HS-27A (cell line): Measurements from ENCODE around the gene CAV2.

ENCODE experiments used
- DNase-seq: peaks from one replicate; pipeline ENCODE4 v3.0.0-alpha.2; 2012; ENCODE audit warnings: low read depth, missing footprints

Gene CAV2

DNA sequence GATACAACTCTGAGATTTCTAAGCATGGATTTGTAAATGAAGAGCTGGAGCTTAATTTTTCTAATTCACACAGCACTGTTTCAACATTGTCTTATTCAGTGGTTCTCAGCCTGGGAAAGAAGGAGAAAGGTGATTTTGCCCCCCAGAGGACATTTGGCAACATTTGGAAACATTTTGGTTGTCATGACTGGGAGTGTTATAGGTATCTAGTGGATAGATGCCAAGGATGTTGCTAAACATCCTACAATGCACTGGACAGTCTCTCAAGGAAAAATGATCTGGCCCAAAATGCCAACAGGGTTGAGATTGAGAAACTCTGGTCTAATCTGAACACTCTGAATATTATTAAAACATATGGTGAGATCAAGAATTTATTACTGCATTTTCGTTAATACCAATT is 3.8 kb upstream of the CAV2 start:
- DNase-seq: no peak

GRCh38 chr7:116496653-116497052 is 2.9 kb upstream of the CAV2 start:
- no peak for DNase-seq

DNA sequence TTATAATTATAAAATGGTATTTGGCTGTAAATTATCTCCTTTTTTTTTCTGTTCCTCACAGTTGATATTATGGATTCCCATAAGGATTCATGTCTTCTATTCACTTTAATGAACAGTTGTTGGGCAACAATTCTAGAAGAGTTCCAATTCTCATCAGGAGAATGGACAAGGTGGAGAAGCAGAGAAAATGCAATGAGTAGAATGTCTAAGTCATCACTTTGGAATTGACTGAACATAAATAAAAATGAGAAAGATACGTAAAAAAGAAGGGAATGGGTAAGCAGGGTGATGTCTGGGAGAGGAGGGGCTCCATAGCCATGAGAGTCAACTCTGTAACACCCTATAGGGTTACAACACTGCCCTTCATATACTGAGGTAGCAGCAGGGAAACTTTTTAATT is 1.8 kb upstream of the CAV2 start:
- DNase-seq: no peak

GRCh38 chr7:116500078-116500853 is 728 bp downstream of the CAV2 start:
- no peak for DNase-seq

DNA sequence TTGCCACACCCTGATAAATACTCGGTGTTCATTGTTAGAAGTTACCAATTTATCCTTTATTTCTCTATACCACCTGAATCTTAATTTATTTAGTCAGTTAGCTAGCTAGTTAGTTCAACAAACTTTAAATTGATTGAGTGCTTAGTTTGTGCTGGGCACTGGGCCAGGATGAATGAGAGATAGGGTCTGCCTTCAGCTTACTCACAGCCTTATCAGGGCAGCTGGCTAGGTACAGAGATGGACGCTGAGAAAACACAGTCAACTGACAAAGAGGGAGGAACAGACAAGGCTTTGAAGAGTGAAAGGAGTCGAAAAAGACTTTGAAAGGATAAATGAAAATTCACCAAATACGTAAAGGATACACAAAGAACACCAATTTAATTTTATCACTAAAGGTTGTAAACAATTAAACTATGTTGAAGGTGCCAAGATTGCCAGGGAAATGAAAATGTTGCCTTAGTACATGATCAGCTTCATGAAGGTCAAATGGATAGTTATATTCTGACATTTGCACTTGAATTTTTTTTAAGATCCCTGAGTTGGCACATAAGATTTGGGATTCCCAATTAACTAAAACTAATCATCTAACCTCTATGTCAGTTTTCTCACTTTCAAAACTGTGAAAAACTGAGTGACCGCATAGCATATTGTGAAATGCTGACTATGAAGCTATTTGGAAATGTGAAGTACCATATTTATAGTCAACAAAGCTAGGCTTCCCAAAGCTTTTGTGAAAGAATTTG is 2.1 kb downstream of the CAV2 start:
- DNase-seq: no peak

DNA sequence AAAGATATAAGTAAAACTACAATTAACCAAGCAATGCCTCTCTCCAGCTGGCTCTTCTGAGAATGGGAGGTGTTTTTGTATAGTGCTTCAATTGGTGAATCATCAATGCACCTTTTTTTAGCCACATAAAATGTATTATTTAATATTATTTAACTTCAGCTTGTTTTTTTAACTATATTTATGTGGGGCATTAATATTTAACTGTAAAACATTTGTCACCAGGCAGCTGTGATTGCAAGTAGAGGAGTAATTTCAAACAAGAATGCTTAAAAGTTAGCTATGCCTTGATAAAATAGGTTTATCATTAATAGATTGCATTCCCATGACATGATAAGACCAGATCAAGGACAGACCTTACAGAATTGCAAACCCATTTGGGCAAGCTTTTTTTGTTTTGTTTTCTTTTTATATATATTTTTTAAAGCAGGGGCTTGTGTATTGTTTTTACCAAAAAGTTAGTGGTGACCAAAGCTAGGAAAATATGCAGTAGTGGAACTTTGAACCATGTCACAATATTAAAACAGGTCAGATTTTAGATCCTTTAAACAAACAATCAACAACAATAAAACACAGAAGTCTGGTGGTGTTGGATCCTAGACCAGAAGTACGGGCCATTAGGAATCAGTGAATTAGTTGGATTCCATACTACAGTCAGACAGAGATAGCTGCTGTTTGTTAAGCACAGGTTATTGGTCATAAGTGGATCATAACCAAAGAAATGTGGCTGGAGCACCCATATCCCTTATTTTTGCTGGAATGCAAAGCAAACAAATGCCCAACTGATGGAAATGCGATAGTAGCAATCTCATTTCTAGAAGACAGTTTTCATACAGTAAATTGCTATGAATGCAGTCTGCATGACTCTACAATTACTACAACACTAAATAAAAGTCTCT is 2.9 kb downstream of the CAV2 start:
- DNase-seq: no peak

DNA sequence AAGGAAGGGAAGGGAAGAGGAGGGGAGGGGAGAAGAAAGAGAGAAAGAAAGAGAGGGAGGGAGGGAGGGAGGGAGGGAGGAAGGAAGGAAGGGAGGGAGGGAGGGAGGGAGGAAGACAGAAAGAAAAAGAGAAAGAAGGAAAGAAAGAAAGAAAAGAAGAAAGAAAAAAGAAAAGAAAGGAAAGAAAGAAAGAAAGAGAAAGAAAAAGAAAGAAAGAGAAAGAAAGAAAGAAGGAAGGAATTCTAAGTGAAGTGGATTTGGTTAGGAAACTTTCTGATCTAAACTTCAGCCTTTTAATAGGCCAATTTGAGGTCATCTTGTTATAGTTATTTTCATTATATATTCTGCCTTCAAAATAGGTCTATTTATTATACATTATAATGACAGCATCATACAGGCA is 4.3 kb downstream of the CAV2 start:
- no peak for DNase-seq

GRCh38 chr7:116505278-116505677 is 5.7 kb downstream of the CAV2 start:
- no peak for DNase-seq

DNA sequence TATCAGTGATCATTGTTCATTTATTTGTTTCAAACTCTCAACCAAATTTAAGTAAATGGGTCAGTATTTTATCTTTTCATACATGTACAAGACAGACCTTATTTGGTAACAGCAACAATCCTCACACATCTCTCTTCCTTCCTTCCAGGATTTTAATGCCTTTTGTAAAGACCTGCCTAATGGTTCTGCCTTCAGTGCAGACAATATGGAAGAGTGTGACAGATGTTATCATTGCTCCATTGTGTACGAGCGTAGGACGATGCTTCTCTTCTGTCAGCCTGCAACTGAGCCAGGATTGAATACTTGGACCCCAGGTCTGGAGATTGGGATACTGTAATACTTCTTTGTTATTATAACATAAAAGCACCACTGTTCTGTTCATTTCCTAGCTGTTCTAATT is 6.3 kb downstream of the CAV2 start:
- DNase-seq: no peak

GRCh38 chr7:116509982-116510579 is 10.5 kb downstream of the CAV2 start:
- no peak for DNase-seq

GRCh38 chr7:116510795-116511194 is 11.3 kb downstream of the CAV2 start:
- no peak for DNase-seq

DNA sequence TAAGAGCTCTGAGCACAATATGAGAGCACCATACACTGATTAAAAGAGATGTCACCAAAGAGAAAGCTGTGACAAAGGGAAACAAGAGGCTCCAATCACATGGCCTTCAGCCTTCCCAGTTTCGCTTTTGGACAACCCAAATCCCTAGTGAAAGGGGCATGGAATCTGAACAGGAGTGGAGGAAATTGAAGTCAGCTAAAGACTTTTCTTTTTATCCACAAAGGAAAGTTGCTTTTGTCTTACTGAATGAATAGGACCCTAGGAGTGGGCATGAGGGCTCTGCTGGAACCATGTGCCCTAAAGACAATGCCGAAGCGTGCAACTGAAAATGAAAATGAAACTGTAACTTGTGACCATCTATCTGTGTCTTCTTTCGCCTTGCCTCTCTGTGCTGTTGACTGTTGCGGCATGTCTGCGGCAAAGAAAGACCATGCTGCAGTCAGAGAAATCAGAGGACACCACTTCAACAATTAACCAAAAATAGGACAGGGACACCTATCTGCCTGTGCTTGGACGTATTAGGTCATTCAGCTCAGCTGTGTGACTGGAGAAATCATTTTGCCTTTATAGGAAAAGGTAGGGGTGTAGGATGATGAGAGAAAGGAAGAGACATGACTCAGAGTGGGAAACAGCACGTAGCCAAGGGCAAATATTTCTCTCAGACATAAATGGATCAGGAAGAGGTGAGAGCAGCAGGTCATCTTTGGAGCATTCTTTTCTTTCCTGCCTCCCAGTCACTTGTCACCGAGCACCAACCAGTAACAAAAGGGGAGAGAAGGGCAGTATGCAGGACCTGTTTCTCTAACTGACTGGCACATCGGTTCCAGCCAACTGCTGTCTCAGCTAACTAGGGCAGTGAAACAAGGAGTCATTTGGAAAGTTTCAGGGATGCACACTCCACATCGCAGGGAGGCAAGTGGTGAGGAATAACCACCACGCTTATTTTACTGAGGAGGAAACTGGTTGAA is 12.3 kb downstream of the CAV2 start:
- DNase-seq: no peak

GRCh38 chr7:116512520-116513188 is 13.1 kb downstream of the CAV2 start:
- DNase-seq: no peak

DNA sequence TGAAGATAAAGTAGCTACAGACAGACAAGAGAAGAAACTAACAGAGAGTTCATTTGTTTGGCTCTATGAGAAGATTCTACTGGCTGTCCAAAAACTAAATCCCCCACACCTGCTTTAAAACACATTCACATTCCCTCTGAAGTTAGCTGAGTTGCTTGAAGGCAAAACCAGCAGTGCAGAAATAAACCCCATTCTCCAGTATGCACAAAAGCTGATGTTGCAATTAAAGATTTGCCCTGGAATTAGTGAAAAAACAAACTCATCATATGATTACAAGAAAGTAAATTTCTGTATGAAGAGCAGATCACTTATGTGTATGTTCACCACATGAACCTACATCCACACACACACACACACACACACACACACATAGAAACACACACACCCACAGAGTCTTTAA is 16.0 kb downstream of the CAV2 start:
- no peak for DNase-seq

GRCh38 chr7:116516324-116516723 is 16.8 kb downstream of the CAV2 start:
- no peak for DNase-seq

GRCh38 chr7:116517626-116518025 is 18.1 kb downstream of the CAV2 start:
- no peak for DNase-seq

GRCh38 chr7:116518961-116519360 is 19.4 kb downstream of the CAV2 start:
- DNase-seq: no peak

DNA sequence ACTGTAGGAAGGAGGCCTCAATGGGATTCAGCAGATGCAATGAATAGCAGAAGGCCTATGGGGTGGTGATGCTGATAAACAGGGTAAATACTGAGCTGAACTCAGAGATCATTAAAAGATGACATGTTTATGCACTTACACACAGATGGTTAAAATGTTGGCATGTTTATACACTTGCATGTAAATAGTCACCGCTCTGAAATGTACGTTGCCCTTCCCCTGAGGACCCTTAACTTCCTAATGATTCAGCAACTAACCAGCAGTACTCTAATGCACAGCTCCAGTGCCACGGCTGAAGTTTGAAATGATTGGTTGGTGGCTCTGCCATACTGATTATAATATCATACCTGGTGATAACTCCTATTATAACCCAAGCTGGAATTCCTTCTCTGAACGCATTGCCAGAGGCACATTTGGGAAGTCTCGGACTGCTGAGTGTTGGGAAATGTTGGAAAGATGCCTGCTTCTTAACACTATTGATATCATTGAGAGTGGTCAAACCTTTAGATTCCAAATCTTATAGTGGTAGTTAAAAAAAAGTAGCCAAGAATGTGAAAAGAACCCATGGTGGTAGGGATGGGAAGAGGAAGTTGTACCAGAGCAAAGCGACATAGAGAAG is 21.6 kb downstream of the CAV2 start:
- DNase-seq: no peak

GRCh38 chr7:116522247-116522646 is 22.7 kb downstream of the CAV2 start:
- no peak for DNase-seq

- DNase-seq: no peak
Measured at GRCh38 chr7:116524221-116524608, 24.7 kb downstream of the CAV2 start.
